Activated CD8-positive, alpha-beta memory T cell treated with anti-CD3 and anti-CD28 coated beads for 4 hours (primary cell): Measurements from ENCODE around the gene GDPD5.
A peak's percentile ranks its signal among the peaks of the same experiment; 100 is the strongest.

Experiments
- DNase-seq, 2 donors: peaks; one replicate each; pipeline ENCODE4 v3.0.0-alpha.2; 2020; ENCODE audit warnings: low read depth in 2 of 2

Gene GDPD5

GRCh38 chr11:75536786-75537641, 11.3 kb upstream of the GDPD5 start:
- DNase-seq, result peak; percentile 24 to 33

GRCh38 chr11:75535071-75535470, 9.3 kb upstream of the GDPD5 start:
- DNase-seq, result no peak

- DNase-seq, result no peak
These were observed 8.7 kb upstream of the GDPD5 start for GRCh38 chr11:75534259-75535069.

- DNase-seq, result no peak
These were observed 8.1 kb upstream of the GDPD5 start for GRCh38 chr11:75533896-75534258.

GRCh38 chr11:75532200-75533048, 6.7 kb upstream of the GDPD5 start:
- DNase-seq, result peak; percentile 60 to 64

- no peak for DNase-seq
These were observed 5.6 kb upstream of the GDPD5 start for GRCh38 chr11:75531325-75531724.

- DNase-seq, result no peak
These were observed 4.8 kb upstream of the GDPD5 start for GRCh38 chr11:75530577-75530976.

- DNase-seq, result no peak
These were observed 2.4 kb upstream of the GDPD5 start for GRCh38 chr11:75527938-75528735.

GRCh38 chr11:75527130-75527529, 1.4 kb upstream of the GDPD5 start:
- no peak for DNase-seq

- DNase-seq, result no peak
These were observed 426 bp upstream of the GDPD5 start for GRCh38 chr11:75526192-75526541.

GRCh38 chr11:75524665-75525432, 892 bp downstream of the GDPD5 start:
- DNase-seq, result no peak

- DNase-seq, result no peak
These were observed 1.7 kb downstream of the GDPD5 start for GRCh38 chr11:75523811-75524664.

GRCh38 chr11:75523189-75523588, 2.6 kb downstream of the GDPD5 start:
- no peak for DNase-seq

- no peak for DNase-seq
These were observed 3.3 kb downstream of the GDPD5 start for GRCh38 chr11:75522286-75523044.

- DNase-seq, result no peak
These were observed 5.1 kb downstream of the GDPD5 start for GRCh38 chr11:75520688-75521087.

GRCh38 chr11:75518771-75519653, 6.7 kb downstream of the GDPD5 start:
- DNase-seq, result no peak

GRCh38 chr11:75518204-75518549, 7.6 kb downstream of the GDPD5 start:
- no peak for DNase-seq

GRCh38 chr11:75516886-75517285, 8.9 kb downstream of the GDPD5 start:
- DNase-seq, result no peak
